AG04450 (cell line): ENCODE data around the gene HTT. TPM values are rescaled to one million over a fixed set of nuclear protein-coding genes. Genes with fewer than 3 reads are reported as not detected.
A peak's percentile ranks its signal among the peaks of the same experiment; 100 is the strongest.

Experiments used
- CTCF ChIA-PET: fragments of 300-600, 350-600 bp; formaldehyde crosslinking; extraction: SDS; loops from one replicate; lab custom pipeline; 2022; ENCODE audit warnings: antibody characterized with exemption, inconsistent platforms; lab: Charles Lee
- POLR2A ChIA-PET: fragments of 350-600 bp; formaldehyde crosslinking; extraction: SDS; loops from one replicate; lab custom pipeline; 2021; ENCODE audit warnings: antibody characterized with exemption, inconsistent platforms; lab: Yijun Ruan, JAX
- DNase-seq: peaks from one replicate; pipeline ENCODE4 v3.0.0-alpha.2; 2011; ENCODE audit warnings: low read depth, low spot score
- H3K27ac ChIP-seq: one replicate; pipeline ENCODE4 v1.5.1; 2012; ENCODE audit warnings: low read depth, low read length, control low read depth
- H3K27me3 ChIP-seq: one replicate; pipeline ENCODE4 v1.6.0; 2012; ENCODE audit warnings: low read length; ENCODE audit not compliant: control insufficient read depth, insufficient read depth
- H3K4me3 ChIP-seq: 2 replicates; pipeline ENCODE4 v1.5.1; 2011; ENCODE audit warnings: mild to moderate bottlenecking, low read depth, low read length, control low read depth
- H3K9me3 ChIP-seq: 2 replicates; pipeline ENCODE4 v1.5.1; 2012; ENCODE audit warnings: low read length; ENCODE audit not compliant: control insufficient read depth, insufficient read depth
- polyA plus RNA-seq: library from polyadenylated mRNA; depleted of rRNA; stranded (reverse); fragments of >200 nt; gene quantifications from 2 replicates; pipeline ENCODE4 v1.2.3, GENCODE V29; 2011
- TF ChIP-seq, protein P1 (sequence below): IDR thresholded peaks from 2 replicates; pipeline ENCODE4 v1.5.1; 2011; ENCODE audit warnings: low read depth, low read length, control low read depth, inconsistent platforms

The HTT gene
- polyA plus RNA-seq, 1 experiment = 14.5 TPM

DNA sequence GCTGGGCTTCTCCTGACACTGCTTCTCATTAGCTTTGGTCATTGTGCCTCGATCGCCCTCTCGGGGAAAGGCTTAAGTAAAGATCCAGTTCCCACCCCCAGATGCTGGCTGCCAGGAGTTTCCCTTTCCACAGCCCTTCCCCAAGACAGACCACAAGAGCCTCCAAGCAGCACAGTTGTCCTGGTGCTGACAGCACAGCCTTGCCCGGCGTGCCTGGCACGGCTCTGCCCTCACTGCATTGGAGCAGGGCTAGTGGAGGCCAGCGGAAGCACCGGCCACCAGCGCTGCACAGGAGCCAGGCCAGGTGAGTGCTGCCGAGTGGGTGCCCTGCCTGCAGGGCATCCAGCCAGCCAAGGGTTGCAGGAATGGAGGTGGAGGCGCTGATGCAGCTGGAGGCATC lies 164.8 kb downstream of the HTT start:
- TF ChIP-seq, protein P1, sequence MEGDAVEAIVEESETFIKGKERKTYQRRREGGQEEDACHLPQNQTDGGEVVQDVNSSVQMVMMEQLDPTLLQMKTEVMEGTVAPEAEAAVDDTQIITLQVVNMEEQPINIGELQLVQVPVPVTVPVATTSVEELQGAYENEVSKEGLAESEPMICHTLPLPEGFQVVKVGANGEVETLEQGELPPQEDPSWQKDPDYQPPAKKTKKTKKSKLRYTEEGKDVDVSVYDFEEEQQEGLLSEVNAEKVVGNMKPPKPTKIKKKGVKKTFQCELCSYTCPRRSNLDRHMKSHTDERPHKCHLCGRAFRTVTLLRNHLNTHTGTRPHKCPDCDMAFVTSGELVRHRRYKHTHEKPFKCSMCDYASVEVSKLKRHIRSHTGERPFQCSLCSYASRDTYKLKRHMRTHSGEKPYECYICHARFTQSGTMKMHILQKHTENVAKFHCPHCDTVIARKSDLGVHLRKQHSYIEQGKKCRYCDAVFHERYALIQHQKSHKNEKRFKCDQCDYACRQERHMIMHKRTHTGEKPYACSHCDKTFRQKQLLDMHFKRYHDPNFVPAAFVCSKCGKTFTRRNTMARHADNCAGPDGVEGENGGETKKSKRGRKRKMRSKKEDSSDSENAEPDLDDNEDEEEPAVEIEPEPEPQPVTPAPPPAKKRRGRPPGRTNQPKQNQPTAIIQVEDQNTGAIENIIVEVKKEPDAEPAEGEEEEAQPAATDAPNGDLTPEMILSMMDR = no peak
- DNase-seq = no peak
- no peaks in the 10 kb centered on the region for H3K27me3 ChIP-seq
- no peak overlapping the region for H3K27ac ChIP-seq
- ChIA-PET CTCF (no interaction called here), POLR2A (no interaction called here)
- no peaks in the 10 kb centered on the region; the same call in 1 of the 2 replicates for H3K9me3 ChIP-seq
- H3K4me3 ChIP-seq = no peak overlapping the region

DNA sequence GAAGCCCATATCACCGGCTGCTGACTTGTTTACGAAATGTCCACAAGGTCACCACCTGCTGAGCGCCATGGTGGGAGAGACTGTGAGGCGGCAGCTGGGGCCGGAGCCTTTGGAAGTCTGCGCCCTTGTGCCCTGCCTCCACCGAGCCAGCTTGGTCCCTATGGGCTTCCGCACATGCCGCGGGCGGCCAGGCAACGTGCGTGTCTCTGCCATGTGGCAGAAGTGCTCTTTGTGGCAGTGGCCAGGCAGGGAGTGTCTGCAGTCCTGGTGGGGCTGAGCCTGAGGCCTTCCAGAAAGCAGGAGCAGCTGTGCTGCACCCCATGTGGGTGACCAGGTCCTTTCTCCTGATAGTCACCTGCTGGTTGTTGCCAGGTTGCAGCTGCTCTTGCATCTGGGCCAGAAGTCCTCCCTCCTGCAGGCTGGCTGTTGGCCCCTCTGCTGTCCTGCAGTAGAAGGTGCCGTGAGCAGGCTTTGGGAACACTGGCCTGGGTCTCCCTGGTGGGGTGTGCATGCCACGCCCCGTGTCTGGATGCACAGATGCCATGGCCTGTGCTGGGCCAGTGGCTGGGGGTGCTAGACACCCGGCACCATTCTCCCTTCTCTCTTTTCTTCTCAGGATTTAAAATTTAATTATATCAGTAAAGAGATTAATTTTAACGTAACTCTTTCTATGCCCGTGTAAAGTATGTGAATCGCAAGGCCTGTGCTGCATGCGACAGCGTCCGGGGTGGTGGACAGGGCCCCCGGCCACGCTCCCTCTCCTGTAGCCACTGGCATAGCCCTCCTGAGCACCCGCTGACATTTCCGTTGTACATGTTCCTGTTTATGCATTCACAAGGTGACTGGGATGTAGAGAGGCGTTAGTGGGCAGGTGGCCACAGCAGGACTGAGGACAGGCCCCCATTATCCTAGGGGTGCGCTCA lies 165.8 kb downstream of the HTT start:
- TF ChIP-seq, protein P1 = no peak
- ChIA-PET CTCF (no interaction called here), POLR2A (interaction anchor here (0.7 kb wide), 1 partner anchor 15 kb away, joined by 3 read pairs; no protein-coding TSS in a partner anchor)
- H3K27ac ChIP-seq = no peak overlapping the region
- no peak overlapping the region for H3K4me3 ChIP-seq
- DNase-seq = no peak
- H3K27me3 ChIP-seq = no peaks in the 10 kb centered on the region
- no peaks in the 10 kb centered on the region; the same call in 1 of the 2 replicates for H3K9me3 ChIP-seq

DNA sequence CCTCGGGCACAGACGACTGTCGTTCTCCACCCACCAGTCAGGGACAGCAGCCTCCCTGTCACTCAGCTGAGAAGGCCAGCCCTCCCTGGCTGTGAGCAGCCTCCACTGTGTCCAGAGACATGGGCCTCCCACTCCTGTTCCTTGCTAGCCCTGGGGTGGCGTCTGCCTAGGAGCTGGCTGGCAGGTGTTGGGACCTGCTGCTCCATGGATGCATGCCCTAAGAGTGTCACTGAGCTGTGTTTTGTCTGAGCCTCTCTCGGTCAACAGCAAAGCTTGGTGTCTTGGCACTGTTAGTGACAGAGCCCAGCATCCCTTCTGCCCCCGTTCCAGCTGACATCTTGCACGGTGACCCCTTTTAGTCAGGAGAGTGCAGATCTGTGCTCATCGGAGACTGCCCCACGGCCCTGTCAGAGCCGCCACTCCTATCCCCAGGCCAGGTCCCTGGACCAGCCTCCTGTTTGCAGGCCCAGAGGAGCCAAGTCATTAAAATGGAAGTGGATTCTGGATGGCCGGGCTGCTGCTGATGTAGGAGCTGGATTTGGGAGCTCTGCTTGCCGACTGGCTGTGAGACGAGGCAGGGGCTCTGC lies 166.5 kb downstream of the HTT start:
- TF ChIP-seq, protein P1 = no peak
- Histone ChIP-seq H3K9me3 (no peaks in the 10 kb centered on the region; the same call in 1 of the 2 replicates), H3K4me3 (no peak overlapping the region), H3K27ac (no peak overlapping the region), H3K27me3 (no peaks in the 10 kb centered on the region)
- CTCF ChIA-PET = interaction anchor here (1.1 to 1.3 kb wide), 2 partner anchors 36 to 105 kb away, joined by 3 read pairs; no protein-coding TSS in a partner anchor
- DNase-seq = no peak
- POLR2A ChIA-PET = interaction anchor here (1.1 kb wide), 2 partner anchors 40 to 53 kb away, joined by 3 to 4 read pairs; no protein-coding TSS in a partner anchor

DNA sequence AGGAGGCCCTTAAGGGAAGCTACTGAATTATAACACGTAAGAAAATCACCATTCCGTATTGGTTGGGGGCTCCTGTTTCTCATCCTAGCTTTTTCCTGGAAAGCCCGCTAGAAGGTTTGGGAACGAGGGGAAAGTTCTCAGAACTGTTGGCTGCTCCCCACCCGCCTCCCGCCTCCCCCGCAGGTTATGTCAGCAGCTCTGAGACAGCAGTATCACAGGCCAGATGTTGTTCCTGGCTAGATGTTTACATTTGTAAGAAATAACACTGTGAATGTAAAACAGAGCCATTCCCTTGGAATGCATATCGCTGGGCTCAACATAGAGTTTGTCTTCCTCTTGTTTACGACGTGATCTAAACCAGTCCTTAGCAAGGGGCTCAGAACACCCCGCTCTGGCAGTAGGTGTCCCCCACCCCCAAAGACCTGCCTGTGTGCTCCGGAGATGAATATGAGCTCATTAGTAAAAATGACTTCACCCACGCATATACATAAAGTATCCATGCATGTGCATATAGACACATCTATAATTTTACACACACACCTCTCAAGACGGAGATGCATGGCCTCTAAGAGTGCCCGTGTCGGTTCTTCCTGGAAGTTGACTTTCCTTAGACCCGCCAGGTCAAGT lies 167.5 kb downstream of the HTT start:
- H3K4me3 ChIP-seq = no peak overlapping the region
- H3K9me3 ChIP-seq = no peaks in the 10 kb centered on the region; the same call in 1 of the 2 replicates
- ChIA-PET CTCF (interaction anchor here (0.6 to 1.3 kb wide), 3 partner anchors 35 to 238 kb away, joined by 3 read pairs; no protein-coding TSS in a partner anchor), POLR2A (interaction anchor here (0.6 to 1.1 kb wide), 3 partner anchors 41 to 76 kb away, joined by 3 to 4 read pairs (median 3); no protein-coding TSS in a partner anchor)
- H3K27me3 ChIP-seq = no peaks in the 10 kb centered on the region
- H3K27ac ChIP-seq = peak overlapping the region; percentile 69
- TF ChIP-seq, protein P1 = no peak
- DNase-seq = peak; percentile 74
